ENCODE data around the gene CYP4F11. TPM values are rescaled to one million over a fixed set of nuclear protein-coding genes. Genes with fewer than 3 reads are reported as not detected.
A peak's percentile ranks its signal among the peaks of the same experiment; 100 is the strongest.
"Not testable (repeated sequence)": the region's sequence is repeated elsewhere in the genome, so short reads cannot be mapped to it uniquely, and the experiment has no call there.

Gene CYP4F11
- total and polyA plus RNA-seq, 8 donors, result 0.04 to 2.3 TPM; not detected in 6

- no peaks in the 10 kb centered on the region for H3K36me3 ChIP-seq
- peaks cover 16 to 65% of the 10 kb centered on the region in 2 donors for H3K27me3 ChIP-seq
- H3K4me1 ChIP-seq, result peaks cover 0 to 6% of the 10 kb centered on the region in 2 donors
- TF ChIP-seq CTCF (IDR thresholded peaks at IDR 0.05), result no peak
- DNase-seq, result peak in 1 of 4 donors; percentile 81
- H3K4me3 ChIP-seq, result no peak overlapping the region
- no peak overlapping the region for H3K27ac ChIP-seq
- ATAC-seq, result no peak
- H3K9me3 ChIP-seq, result peaks cover 0 to 3% of the 10 kb centered on the region in 2 donors
- intact Hi-C loops (cut with DNase I), result no loop called here
These were observed 22.6 kb downstream of the CYP4F11 start for GRCh38 chr19:15911599-15912235.

GRCh38 chr19:15905026-15905425, 29.3 kb downstream of the CYP4F11 start:
- no peak overlapping the region for H3K4me3 ChIP-seq
- H3K9me3 ChIP-seq, result peaks cover 0 to 8% of the 10 kb centered on the region in 2 donors
- H3K27me3 ChIP-seq, result peaks cover 3 to 35% of the 10 kb centered on the region in 2 donors
- no peaks in the 10 kb centered on the region for H3K4me1 ChIP-seq
- TF ChIP-seq CTCF (IDR thresholded peaks at IDR 0.05), result no peak
- intact Hi-C loops (cut with DNase I), result no loop called here
- ATAC-seq, result no peak
- DNase-seq, result no peak
- no peak overlapping the region for H3K27ac ChIP-seq
- H3K36me3 ChIP-seq, result no peaks in the 10 kb centered on the region

DNA sequence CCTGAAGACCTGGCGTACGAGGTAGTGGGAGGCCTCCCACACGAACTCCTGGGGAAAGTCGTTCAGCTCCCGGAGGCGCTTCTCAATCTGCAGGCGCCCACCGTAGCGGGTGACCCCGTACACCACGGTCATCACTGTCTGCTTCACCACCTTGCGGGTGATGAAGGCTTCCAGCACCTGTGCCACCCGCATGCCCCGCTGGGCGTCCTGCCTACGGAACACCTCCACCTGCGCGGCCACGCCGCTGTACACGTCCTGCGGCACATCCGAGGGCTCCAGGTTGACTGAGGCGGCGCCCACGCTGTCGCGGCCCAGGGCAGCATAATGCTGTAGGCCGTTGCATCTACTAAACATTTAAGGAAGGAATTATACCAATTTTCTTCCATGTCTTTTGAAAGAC, 31.4 kb downstream of the CYP4F11 start:
- H3K36me3 ChIP-seq; intact Hi-C loops (cut with DNase I); H3K4me1 ChIP-seq; H3K4me3 ChIP-seq; H3K9me3 ChIP-seq; H3K27ac ChIP-seq; ATAC-seq; DNase-seq: not testable (repeated sequence)
- H3K27me3 ChIP-seq, result peaks cover 5 to 44% of the 10 kb centered on the region in 2 donors

DNA sequence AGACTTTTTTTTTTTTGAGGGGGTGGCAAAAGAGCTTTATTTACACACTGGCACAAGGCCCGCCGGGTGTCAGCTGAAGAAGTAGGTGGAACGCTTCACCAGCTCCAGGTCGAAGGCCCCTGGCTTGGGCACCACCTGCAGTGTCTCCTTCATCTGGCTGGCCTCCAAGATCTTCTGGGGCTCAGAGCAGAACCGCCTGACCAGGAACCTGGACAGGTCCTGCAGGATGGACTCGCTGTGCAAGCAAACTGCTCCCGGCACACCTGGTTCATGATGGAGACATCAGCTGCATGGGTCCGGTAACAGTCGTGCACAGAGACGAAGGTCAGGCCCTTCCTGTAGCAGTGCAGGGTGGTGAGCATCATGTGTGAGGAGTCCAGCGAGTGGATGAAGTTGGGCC, 32.1 kb downstream of the CYP4F11 start:
- no peak for ATAC-seq

GRCh38 chr19:15900504-15900903, 33.8 kb downstream of the CYP4F11 start:
- peaks cover 0 to 6% of the 10 kb centered on the region in 2 donors for H3K4me1 ChIP-seq
- DNase-seq, result no peak
- peaks cover 0 to 8% of the 10 kb centered on the region in 2 donors for H3K9me3 ChIP-seq
- no peak overlapping the region for H3K27ac ChIP-seq
- peaks cover 5 to 44% of the 10 kb centered on the region in 2 donors for H3K27me3 ChIP-seq
- H3K4me3 ChIP-seq, result no peak overlapping the region
- no peak for TF ChIP-seq CTCF (IDR thresholded peaks at IDR 0.05)
- no peak for ATAC-seq
- no peaks in the 10 kb centered on the region for H3K36me3 ChIP-seq
- intact Hi-C loops (cut with DNase I), result no loop called here

More for the DNA sequence above, 32.1 kb downstream of the CYP4F11 start:
- no peak for DNase-seq
- Histone ChIP-seq H3K27me3 (peaks cover 5 to 44% of the 10 kb centered on the region in 2 donors), H3K36me3 (no peaks in the 10 kb centered on the region), H3K4me3 (no peak overlapping the region), H3K9me3 (peaks cover 0 to 8% of the 10 kb centered on the region in 2 donors), H3K4me1 (peaks cover 0 to 6% of the 10 kb centered on the region in 2 donors), H3K27ac (no peak overlapping the region)
- TF ChIP-seq CTCF (IDR thresholded peaks at IDR 0.05), result no peak
- intact Hi-C loops (cut with DNase I), result no loop called here

DNA sequence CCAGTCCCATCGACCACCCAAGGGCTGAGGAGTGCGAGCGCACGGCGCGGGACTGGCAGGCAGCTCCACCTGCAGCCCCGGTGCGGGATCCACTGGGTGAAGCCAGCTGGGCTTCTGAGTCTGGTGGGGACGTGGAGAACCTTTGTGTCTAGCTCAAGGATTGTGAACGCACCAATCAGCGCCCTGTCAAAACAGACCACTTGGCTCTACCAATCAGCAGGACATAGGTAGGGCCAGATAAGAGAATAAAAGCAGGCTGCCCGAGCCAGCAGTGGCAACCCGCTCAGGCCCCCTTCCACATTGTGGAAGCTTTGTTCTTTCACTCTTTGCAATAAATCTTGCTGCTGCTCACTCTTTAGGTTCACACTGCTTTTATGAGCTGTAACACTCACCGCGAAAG, 34.3 kb downstream of the CYP4F11 start:
- H3K36me3 ChIP-seq, H3K4me1 ChIP-seq: not testable (repeated sequence)

DNA sequence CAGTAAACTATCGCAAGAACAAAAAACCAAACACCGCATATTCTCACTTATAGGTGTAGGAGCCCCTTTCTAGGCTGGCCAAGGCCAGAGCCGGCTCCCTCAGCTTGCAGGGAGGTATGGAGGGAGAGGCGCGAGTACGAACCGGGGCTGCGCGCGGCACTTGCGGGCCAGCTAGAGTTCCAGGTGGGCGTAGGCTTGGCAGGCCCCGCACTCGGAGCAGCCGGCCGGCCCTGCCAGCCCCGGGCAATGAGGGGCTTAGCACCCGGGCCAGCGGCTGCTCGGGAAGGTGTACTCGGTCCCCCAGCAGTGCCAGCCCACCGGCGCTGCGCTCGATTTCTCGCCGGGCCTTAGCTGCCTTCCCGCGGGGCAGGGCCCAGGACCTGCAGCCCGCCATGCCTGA, 34.8 kb downstream of the CYP4F11 start:
- H3K4me1 ChIP-seq; H3K9me3 ChIP-seq; ATAC-seq; intact Hi-C loops (cut with DNase I); DNase-seq; H3K27ac ChIP-seq; H3K36me3 ChIP-seq: not testable (repeated sequence)
- Histone ChIP-seq H3K4me3 (peak overlapping the region in 1 of 2 donors; percentile 21), H3K27me3 (peaks cover 5 to 36% of the 10 kb centered on the region in 2 donors)

More for the DNA sequence above, 34.3 kb downstream of the CYP4F11 start:
- H3K9me3 ChIP-seq; DNase-seq; intact Hi-C loops (cut with DNase I); ATAC-seq; H3K27ac ChIP-seq: not testable (repeated sequence)
- peak overlapping the region in 1 of 2 donors; percentile 21 for H3K4me3 ChIP-seq
- peaks cover 5 to 39% of the 10 kb centered on the region in 2 donors for H3K27me3 ChIP-seq

Measured in left lung (tissue), 10 donors.